GM12892 (cell line): ENCODE results near the gene NKAIN2.

Source experiments
- POLR2A ChIP-seq: IDR thresholded peaks from 2 replicates; pipeline ENCODE4 v1.6.1; 2011; ENCODE audit warnings: low read depth, low read length, control low read depth
- TAF1 ChIP-seq: IDR thresholded peaks from 2 replicates; pipeline ENCODE4 v1.6.1; 2011; ENCODE audit warnings: low read depth, mild to moderate bottlenecking, control low read depth, low read length, borderline replicate concordance

GRCh38 chr6:123805921-123806320, 2.3 kb downstream of the NKAIN2 start:
- no peak for TF ChIP-seq POLR2A
- no peak for TF ChIP-seq TAF1
